ENCODE data around the gene SLC25A34.

Gene SLC25A34

GRCh38 chr1:15714406-15715136 is 21.5 kb upstream of the SLC25A34 start:
- DNase-seq: no peak

DNA sequence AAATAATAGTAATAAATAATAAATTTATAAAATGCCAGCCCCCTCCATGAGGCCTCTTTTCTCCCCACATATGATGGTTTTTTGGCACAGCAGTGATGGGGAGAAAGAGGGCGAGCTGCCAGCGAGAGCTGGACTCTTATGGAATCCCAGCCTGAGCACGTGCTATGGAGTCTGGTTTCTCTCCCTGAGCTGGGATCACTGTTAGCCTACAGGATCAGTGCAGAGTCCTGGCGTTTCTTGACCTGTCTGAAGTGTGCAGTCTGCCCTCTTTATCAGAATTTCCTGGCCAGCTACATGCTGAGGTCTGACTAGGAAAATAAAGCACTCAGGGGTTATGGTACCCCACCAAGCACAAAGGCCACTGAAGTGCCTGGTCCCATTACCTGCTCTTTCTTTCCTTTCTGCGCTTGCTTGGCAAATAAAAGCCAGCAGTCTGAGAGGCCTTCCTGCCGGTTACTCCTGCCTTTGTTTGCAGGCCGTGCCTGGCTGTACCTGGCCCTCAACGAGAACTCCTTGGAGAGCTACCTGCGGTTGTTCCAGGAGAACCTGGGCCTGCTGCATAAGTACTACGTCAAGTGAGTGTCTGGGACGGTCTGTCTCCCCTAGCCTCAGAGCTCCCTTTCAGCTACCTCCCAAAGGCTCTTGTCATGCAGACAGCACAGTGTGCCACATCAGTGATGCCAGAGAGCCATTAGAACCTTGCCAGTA is 18.5 kb upstream of the SLC25A34 start:
- no peak for DNase-seq

DNA sequence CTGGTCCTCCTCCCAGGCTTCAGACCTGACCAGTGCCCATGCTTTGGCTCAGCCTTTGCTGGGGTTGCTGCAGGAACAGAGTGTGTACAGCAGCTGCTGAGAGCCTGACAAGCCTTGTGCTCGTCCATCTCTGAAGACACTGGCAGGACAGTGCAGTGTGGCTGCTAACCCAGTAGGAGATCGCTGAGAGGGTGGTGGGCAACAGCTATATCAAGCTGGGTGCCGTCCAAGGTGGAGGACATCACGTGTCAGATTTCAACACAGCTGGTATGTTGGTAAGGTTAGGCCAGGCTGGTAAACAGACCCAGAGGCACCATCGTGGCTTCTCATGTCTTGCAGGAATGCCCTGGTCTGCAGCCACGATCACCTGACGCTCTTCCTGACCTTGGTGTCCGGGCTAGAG is 17.9 kb upstream of the SLC25A34 start:
- DNase-seq: no peak

GRCh38 chr1:15719381-15720120 is 16.5 kb upstream of the SLC25A34 start:
- no peak for DNase-seq

- DNase-seq: no peak
These were observed 15.2 kb upstream of the SLC25A34 start for GRCh38 chr1:15720861-15721260.

DNA sequence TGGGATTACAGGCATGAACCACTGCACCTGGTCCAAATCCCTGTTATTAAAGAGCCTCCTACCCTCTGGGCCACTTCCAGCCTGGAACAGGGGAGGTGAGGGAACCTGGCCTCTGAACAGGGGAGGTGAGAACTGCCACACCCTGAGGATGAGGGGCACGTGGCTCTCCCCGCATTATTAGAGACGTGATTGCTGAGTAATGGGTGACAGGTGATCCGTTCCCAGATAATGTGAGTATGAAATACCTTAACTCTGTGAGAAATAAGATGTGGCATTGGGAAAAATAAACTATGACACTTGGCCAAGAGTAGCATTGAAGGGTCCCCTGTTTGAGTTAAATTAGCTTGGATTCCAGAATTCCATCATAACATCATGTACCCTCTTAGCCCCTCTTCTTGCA is 13.6 kb upstream of the SLC25A34 start:
- DNase-seq: no peak

GRCh38 chr1:15722836-15723532 is 13.1 kb upstream of the SLC25A34 start:
- no peak for DNase-seq

- DNase-seq: no peak
These were observed 12.3 kb upstream of the SLC25A34 start for GRCh38 chr1:15723631-15724246.

DNA sequence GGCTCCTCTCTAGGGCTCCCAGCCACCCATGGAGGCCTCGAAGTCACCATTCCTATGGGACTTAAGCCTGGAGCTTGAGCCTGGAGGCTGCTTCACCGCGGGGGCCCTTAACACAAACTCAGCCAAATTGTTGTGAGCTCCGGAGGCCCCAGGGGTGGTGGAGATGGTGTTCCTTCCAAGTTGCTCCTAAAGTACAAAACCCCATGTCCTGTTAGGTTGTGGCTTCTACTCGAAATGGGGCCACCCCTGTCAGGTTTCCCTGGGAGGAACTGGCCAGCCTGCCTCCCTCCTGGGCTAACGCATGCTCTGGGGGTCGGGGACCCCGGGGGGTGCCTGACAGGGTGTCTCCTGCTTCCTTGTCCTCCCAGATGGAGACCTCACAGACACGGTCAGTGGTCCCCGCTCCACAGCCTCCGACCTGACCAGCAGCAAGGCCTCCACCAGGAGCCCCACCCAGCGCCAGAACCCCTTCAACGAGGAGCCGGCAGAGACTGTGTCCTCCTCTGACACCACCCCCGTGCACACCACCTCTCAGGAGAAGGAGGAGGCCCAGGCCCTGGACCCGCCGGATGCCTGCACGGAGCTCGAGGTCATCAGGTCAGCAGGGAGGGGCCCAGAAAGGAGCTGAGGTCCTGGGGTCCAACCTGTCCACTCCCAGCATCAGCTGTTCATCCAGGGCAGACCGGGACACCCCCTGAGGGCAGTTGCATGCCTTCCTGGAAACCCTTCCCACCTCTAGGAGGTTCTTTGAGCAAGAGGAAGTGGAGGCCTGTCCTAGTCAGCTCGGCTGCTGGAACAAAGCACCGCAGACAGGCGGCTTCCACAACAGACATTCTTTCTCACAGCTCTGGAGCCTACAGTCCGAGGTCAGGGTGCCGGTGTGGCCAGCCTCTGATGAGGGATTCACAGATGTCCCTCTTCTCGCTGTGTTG is 10.8 kb upstream of the SLC25A34 start:
- no peak for DNase-seq

DNA sequence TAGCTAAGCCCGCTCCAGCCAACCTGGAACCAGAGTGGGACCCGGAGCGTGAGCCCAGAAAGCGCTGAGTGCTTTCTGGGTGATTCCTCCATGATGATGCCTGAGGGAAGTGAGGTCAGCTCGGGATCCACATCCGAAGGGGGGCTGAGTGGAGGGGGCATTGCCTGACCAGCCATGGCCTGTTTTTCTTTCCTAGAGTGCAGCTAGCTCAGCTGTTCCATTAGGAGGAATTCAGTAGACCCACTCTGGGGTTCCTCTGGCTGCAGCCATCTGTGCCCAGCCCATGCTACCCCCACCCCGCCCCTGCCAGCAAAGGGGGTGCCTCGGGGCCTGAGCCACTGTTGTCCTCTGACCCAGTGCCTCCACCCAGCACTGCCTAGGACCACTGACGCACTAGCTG is 9.6 kb upstream of the SLC25A34 start:
- no peak for DNase-seq

GRCh38 chr1:15727021-15727420 is 9.0 kb upstream of the SLC25A34 start:
- DNase-seq: no peak

GRCh38 chr1:15727424-15727823 is 8.6 kb upstream of the SLC25A34 start:
- no peak for DNase-seq

- no peak for DNase-seq
These were observed 8.1 kb upstream of the SLC25A34 start for GRCh38 chr1:15727866-15728534.

DNA sequence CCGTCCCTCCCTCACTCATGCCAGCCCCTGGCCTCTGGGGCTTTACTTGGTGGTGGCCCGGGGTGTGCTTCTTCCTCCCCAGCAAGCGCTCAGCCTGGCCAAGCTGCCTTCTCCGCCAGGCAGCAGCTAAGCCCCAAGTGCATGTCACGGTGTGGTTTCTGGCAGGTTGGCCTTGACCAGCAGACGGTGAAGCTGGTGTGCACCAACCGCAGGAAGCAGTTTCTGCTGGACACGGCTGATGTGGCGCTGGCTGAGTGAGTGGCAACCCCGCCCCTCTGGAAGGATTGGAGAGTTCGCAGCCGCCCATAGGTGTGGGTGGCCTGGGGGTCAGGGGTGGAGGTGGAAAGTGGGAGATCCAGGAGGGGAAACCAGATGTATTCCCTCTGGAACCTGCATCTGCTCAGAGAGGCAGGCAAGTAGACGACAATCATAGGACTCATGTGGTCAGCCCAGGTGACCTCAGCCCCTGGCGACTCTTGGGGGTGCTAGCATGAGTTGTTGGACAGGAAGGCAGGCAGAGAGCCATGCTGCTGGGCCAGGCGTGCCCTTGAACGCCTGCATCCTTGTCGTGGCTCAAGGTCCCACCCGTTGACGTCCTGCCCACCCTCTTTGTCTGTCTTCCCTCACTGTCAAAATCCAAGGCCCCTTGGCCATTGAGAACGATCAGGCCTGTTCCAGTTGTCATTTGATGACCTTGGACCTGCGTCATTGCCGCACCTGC is 7.0 kb upstream of the SLC25A34 start:
- DNase-seq: no peak

DNA sequence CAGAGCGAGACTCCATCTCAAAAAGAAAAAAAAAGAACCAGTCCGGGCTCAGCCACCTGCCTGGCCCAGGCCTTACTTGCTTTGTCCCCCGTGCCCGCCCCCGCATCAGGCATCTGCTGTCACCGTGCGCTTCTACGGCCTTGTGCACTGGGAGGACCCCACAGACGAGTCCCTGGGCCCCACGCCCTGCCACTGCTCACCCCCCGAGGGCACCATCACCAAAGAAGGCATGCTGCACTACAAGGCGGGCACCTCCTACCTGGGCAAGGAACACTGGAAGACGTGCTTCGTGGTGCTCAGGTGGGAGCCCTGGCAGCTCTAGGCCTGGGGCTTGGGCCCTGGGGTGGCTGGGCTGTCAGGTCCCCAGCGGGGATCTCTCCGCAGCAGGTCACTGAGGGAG is 5.6 kb upstream of the SLC25A34 start:
- no peak for DNase-seq

DNA sequence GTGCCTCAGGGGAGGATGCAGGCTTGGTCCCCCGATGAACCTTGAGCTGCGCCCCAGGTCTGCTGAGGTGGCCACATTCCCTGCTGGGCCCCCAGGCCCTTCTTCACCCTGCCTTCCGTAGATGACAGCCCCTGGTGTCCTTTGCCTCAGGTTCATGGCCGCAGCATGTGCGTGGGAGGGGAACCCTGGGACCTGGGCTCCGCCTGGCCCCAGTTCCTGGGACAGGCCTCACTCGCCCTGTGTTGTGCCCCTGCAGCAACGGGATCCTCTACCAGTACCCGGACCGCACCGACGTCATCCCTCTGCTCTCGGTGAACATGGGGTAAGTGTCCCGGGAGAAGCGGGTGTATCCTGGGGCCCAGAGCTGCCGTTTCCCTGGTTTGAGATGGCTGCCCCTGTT is 5.1 kb upstream of the SLC25A34 start:
- DNase-seq: no peak

DNA sequence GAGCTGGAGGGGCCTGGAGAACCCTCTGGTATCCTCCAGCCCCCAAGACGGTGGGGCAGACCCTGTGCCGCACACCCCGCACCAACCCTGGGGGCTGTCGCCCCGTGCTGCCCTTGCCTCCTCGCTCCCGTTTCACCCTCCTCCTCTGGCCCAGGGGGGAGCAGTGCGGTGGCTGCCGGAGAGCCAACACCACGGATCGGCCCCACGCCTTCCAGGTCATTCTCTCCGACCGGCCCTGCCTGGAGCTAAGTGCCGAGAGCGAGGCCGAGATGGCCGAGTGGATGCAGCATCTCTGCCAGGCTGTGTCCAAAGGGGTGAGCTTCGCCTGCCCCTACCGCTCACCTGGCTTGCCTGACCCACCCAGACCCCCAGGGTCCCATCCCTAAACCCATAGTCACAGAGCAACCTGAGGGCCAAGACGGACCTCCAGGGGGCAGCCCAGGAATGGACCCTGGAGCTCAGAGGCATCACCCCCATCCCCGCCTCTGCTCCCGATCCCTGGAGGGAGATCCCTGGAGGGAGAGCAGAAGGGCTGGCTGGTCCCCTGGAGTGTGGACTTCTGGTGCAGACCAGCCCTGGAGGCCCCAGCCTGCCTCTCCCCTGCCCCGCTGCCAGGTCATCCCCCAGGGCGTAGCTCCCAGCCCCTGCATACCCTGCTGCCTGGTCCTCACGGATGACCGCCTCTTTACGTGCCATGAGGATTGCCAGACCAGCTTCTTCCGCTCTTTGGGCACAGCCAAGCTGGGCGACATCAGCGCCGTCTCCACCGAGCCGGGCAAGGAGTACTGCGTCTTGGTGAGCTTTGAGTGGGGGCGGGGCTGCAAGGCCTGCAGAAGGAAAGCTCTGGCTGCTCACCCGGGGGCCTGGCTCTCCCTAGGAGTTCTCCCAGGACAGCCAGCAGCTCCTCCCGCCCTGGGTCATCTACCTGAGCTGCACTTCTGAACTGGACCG is 4.0 kb upstream of the SLC25A34 start:
- no peak for DNase-seq

- DNase-seq: no peak
These were observed 3.4 kb upstream of the SLC25A34 start for GRCh38 chr1:15732686-15733081.

DNA sequence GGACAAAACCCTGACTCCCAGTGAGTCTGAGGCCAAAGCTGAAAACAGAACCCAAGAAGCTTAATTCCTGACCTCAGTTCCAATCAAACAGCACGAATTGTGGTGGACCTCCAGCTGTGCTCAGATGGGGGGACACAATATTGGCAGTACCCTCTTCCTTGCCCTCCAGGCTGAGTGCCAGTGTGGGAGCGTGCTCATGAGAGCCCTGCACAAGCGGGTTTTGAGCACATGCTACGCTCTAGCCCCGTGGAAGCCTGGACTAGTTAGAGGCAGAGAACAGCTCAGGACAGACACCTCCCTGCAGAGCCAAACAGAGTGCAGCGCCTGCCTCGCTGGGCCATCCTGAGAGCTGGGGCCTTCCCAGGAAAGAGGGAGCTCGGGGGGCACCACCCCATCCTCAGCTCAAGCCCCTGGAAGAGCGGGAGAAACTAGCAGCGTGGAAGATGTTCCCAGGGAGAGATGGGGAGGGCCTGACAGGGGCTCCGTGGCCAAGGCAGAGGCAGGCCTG is 2.8 kb upstream of the SLC25A34 start:
- no peak for DNase-seq
